Stimulated activated CD8-positive, alpha-beta memory T cell treated with anti-CD3 and anti-CD28 coated beads, Interleukin-15, amount 100 ng/mL, for 1 hour (primary cell): ENCODE results near the gene SLC7A10.
"Not testable (repeated sequence)": the region's sequence is repeated elsewhere in the genome, so short reads cannot be mapped to it uniquely, and the experiment has no call there.

Source experiments
- DNase-seq: peaks from one replicate; pipeline ENCODE4 v3.0.0-alpha.2; 2020; ENCODE audit warnings: low read depth

The SLC7A10 gene

GRCh38 chr19:33236696-33237390 lies 11.2 kb upstream of the SLC7A10 start:
- no peak for DNase-seq

- DNase-seq: no peak
Observed at GRCh38 chr19:33235996-33236350, 10.3 kb upstream of the SLC7A10 start.

GRCh38 chr19:33235269-33235995 lies 9.8 kb upstream of the SLC7A10 start:
- peak; percentile 69 for DNase-seq

- no peak for DNase-seq
Observed at GRCh38 chr19:33234736-33235135, 9.1 kb upstream of the SLC7A10 start.

GRCh38 chr19:33234092-33234491 lies 8.4 kb upstream of the SLC7A10 start:
- DNase-seq: no peak

- DNase-seq: no peak
Observed at GRCh38 chr19:33233056-33233873, 7.6 kb upstream of the SLC7A10 start.

- DNase-seq: no peak
Observed at GRCh38 chr19:33232656-33233055, 7.0 kb upstream of the SLC7A10 start.

GRCh38 chr19:33231511-33231910 lies 5.9 kb upstream of the SLC7A10 start:
- DNase-seq: no peak

- no peak for DNase-seq
Observed at GRCh38 chr19:33229962-33230361, 4.3 kb upstream of the SLC7A10 start.

- DNase-seq: no peak
Observed at GRCh38 chr19:33227870-33228599, 2.4 kb upstream of the SLC7A10 start.

- no peak for DNase-seq
Observed at GRCh38 chr19:33227242-33227650, 1.6 kb upstream of the SLC7A10 start.

GRCh38 chr19:33226550-33227241 lies 1.0 kb upstream of the SLC7A10 start:
- DNase-seq: no peak

GRCh38 chr19:33224694-33225457 lies 774 bp downstream of the SLC7A10 start:
- DNase-seq: no peak

GRCh38 chr19:33222255-33222654 lies 3.4 kb downstream of the SLC7A10 start:
- not testable (repeated sequence) for DNase-seq

GRCh38 chr19:33221638-33222037 lies 4.0 kb downstream of the SLC7A10 start:
- DNase-seq: no peak

- no peak for DNase-seq
Observed at GRCh38 chr19:33220735-33221134, 4.9 kb downstream of the SLC7A10 start.

GRCh38 chr19:33220115-33220514 lies 5.5 kb downstream of the SLC7A10 start:
- DNase-seq: no peak

GRCh38 chr19:33219261-33219815 lies 6.3 kb downstream of the SLC7A10 start:
- no peak for DNase-seq

GRCh38 chr19:33217881-33218280 lies 7.8 kb downstream of the SLC7A10 start:
- DNase-seq: no peak

GRCh38 chr19:33216198-33216830 lies 9.3 kb downstream of the SLC7A10 start:
- DNase-seq: no peak
